Hepatocyte (in vitro differentiated cells): ENCODE results near the gene FRY. TPM values are rescaled to one million over a fixed set of nuclear protein-coding genes. Genes with fewer than 3 reads are reported as not detected.

Experiments
- DNase-seq: peaks from one replicate; pipeline ENCODE4 v3.0.0-alpha.2; 2016; ENCODE audit warnings: low spot score
- H2AFZ ChIP-seq: fragments of 200-600 bp; sonication (generic); 2 replicates; pipeline ENCODE4 v1.6.0; 2016; ENCODE audit warnings: antibody characterized with exemption, mild to moderate bottlenecking
- H3K27ac ChIP-seq: fragments of 200-600 bp; sonication (generic); 2 replicates; pipeline ENCODE4 v1.5.1; 2016; ENCODE audit warnings: mild to moderate bottlenecking
- H3K27me3 ChIP-seq: fragments of 200-600 bp; sonication (generic); 2 replicates; pipeline ENCODE4 v1.6.1; 2016
- H3K36me3 ChIP-seq: fragments of 200-600 bp; sonication (generic); replicated peaks from 2 replicates; pipeline ENCODE4 v1.5.1; 2016; ENCODE audit warnings: low read depth; ENCODE audit not compliant: insufficient read depth
- H3K4me1 ChIP-seq: fragments of 200-600 bp; sonication (generic); 2 replicates; pipeline ENCODE4 v1.5.1; 2016; ENCODE audit warnings: mild to moderate bottlenecking, moderate library complexity; ENCODE audit not compliant: insufficient read depth
- H3K4me2 ChIP-seq: fragments of 200-600 bp; sonication (generic); 2 replicates; pipeline ENCODE4 v1.6.0; 2016
- H3K4me3 ChIP-seq: fragments of 200-600 bp; sonication (generic); 2 replicates; pipeline ENCODE4 v1.5.1; 2016; ENCODE audit warnings: mild to moderate bottlenecking
- H3K79me2 ChIP-seq: fragments of 200-600 bp; sonication (generic); 2 replicates; pipeline ENCODE4 v1.6.0; 2017; ENCODE audit warnings: mild to moderate bottlenecking
- H3K9me2 ChIP-seq: fragments of 200-600 bp; sonication (generic); replicated peaks from 2 replicates; pipeline ENCODE4 v1.6.0; 2017; ENCODE audit warnings: mild to moderate bottlenecking; ENCODE audit not compliant: insufficient read depth
- H3K9me3 ChIP-seq: fragments of 200-600 bp; sonication (generic); 2 replicates; pipeline ENCODE4 v1.5.1; 2016; ENCODE audit warnings: low read depth, mild to moderate bottlenecking
- H4K20me1 ChIP-seq: fragments of 200-600 bp; sonication (generic); 2 replicates; pipeline ENCODE4 v1.6.0; 2016; ENCODE audit warnings: mild to moderate bottlenecking; ENCODE audit not compliant: insufficient read depth, poor library complexity, severe bottlenecking
- EZH2 ChIP-seq: fragments of 200-600 bp; sonication (generic); IDR thresholded peaks from 2 replicates; pipeline ENCODE4 v1.6.1; 2016; ENCODE audit warnings: antibody characterized with exemption, mild to moderate bottlenecking, borderline replicate concordance
- EZH2phosphoT487 ChIP-seq: fragments of 200-600 bp; sonication (generic); IDR thresholded peaks from one replicate; pipeline ENCODE4 v1.6.1; 2018; ENCODE audit warnings: antibody characterized with exemption, mild to moderate bottlenecking, low read depth, moderate library complexity; ENCODE audit not compliant: unreplicated experiment, severe bottlenecking
- WGBS: methylation state at CpG from one replicate; pipeline ENCODE4 v1.1.6; 2016; ENCODE audit warnings: low lambda C conversion rate; ENCODE audit errors: missing lambda C conversion rate; 5-methylcytosine and 5-hydroxymethylcytosine counted together
- polyA plus RNA-seq: library from polyadenylated mRNA; unstranded; fragments of >200 nt; fragmentation: Nextera tagmentation; extraction: Ambion mirVana; gene quantifications from 2 replicates; pipeline ENCODE4 v1.2.1, GENCODE V29; 2016
- total RNA-seq: library from RNA; depleted of rRNA; stranded (reverse); fragments of >200 nt; gene quantifications from 2 replicates; pipeline ENCODE4 v1.2.3, GENCODE V29; 2014
- TF ChIP-seq, protein P1 (sequence below): fragments of 200-600 bp; sonication (generic); IDR thresholded peaks from 2 replicates; pipeline ENCODE4 v1.5.1; 2016; ENCODE audit warnings: antibody characterized with exemption, mild to moderate bottlenecking; ENCODE audit not compliant: poor library complexity

The FRY gene
- total and polyA plus RNA-seq, 2 experiments from 2014 or later: 2.4 to 3.7 TPM

DNA sequence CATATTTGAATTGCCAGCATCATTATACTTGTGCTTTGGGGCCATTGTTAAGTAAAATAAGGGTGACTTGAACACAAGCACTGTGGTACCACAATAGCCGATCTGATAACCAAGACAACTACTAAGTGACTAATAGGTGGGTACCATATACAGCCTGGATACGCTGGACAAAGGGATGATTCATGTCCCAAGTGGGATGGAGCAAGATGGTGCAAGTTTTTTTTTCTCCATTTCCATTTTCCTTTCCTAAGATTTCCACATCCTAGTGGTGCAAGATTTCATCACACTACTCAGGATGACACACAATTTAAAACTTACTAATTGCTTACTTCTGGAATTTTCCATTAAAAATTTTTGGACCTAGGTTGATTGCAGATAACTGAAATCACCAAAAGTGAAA, 298.9 kb downstream of the FRY start:
- Histone ChIP-seq H3K27ac (no peak overlapping the region), H3K36me3 (no peaks in the 10 kb centered on the region), H2AFZ (no peak overlapping the region), H3K27me3 (no peaks in the 10 kb centered on the region), H3K9me2 (no peaks in the 10 kb centered on the region), H3K9me3 (no peaks in the 10 kb centered on the region), H3K4me3 (no peak overlapping the region), H4K20me1 (no peaks in the 10 kb centered on the region), H3K79me2 (no peaks in the 10 kb centered on the region), H3K4me2 (no peak overlapping the region), H3K4me1 (no peaks in the 10 kb centered on the region)
- no peak for DNase-seq
- TF ChIP-seq EZH2phosphoT487 (no peak), EZH2 (no peak)
- TF ChIP-seq, protein P1, sequence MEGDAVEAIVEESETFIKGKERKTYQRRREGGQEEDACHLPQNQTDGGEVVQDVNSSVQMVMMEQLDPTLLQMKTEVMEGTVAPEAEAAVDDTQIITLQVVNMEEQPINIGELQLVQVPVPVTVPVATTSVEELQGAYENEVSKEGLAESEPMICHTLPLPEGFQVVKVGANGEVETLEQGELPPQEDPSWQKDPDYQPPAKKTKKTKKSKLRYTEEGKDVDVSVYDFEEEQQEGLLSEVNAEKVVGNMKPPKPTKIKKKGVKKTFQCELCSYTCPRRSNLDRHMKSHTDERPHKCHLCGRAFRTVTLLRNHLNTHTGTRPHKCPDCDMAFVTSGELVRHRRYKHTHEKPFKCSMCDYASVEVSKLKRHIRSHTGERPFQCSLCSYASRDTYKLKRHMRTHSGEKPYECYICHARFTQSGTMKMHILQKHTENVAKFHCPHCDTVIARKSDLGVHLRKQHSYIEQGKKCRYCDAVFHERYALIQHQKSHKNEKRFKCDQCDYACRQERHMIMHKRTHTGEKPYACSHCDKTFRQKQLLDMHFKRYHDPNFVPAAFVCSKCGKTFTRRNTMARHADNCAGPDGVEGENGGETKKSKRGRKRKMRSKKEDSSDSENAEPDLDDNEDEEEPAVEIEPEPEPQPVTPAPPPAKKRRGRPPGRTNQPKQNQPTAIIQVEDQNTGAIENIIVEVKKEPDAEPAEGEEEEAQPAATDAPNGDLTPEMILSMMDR: no peak
- 92% methylated on average over 2 of the region's 2 CpGs for WGBS

DNA sequence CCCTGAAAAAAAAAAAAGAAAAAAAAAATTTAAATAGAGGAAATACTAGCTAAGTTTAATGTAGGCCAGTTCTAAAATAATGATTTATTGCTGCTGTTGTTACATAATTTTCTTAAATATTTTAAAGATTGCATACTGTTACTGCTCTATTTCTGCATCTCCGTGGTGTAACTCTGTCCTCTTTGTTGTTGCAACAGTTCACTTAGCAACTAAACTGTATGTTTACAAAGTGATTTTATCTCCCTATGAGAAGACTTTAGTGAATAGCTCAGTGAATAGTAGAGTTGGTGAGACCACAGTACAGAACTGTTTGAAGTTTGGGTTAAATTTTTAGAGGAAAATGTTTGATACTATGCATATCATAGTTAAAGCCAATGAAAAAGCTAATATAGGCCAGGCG, 303.1 kb downstream of the FRY start:
- Histone ChIP-seq H3K4me2 (no peak overlapping the region), H3K79me2 (no peaks in the 10 kb centered on the region), H3K9me2 (no peaks in the 10 kb centered on the region), H3K36me3 (no peaks in the 10 kb centered on the region), H3K9me3 (no peaks in the 10 kb centered on the region), H4K20me1 (no peaks in the 10 kb centered on the region), H2AFZ (no peak overlapping the region), H3K27me3 (no peaks in the 10 kb centered on the region), H3K4me3 (no peak overlapping the region), H3K4me1 (no peaks in the 10 kb centered on the region), H3K27ac (no peak overlapping the region)
- WGBS: 88% methylated on average over 2 of the region's 2 CpGs
- DNase-seq: no peak
- TF ChIP-seq, protein P1: no peak
- TF ChIP-seq EZH2 (no peak), EZH2phosphoT487 (no peak)

DNA sequence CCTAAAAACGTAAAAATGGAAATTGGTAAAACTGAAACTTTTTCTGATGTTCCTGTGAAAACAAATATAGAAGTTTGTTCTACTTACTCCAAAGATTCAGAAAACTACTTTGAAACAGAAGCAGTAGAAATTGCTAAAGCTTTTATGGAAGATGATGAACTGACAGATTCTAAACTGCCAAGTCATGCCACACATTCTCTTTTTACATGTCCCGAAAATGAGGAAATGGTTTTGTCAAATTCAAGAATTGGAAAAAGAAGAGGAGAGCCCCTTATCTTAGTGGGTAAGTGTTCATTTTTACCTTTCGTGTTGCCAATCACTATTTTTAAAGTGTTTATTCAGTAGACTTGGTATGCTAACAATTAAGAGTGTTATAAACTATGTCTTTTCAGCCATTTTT, 309.3 kb downstream of the FRY start:
- Histone ChIP-seq H3K79me2 (no peaks in the 10 kb centered on the region), H3K36me3 (no peaks in the 10 kb centered on the region), H3K4me1 (no peaks in the 10 kb centered on the region), H3K4me3 (no peak overlapping the region), H3K4me2 (no peak overlapping the region), H3K27me3 (no peaks in the 10 kb centered on the region), H3K9me2 (no peaks in the 10 kb centered on the region), H3K9me3 (no peaks in the 10 kb centered on the region), H3K27ac (no peak overlapping the region), H4K20me1 (no peaks in the 10 kb centered on the region), H2AFZ (no peak overlapping the region)
- WGBS: 96% methylated on average over 3 of the region's 3 CpGs
- TF ChIP-seq EZH2: no peak
- TF ChIP-seq, protein P1: no peak
- TF ChIP-seq EZH2phosphoT487: no peak
- no peak for DNase-seq

DNA sequence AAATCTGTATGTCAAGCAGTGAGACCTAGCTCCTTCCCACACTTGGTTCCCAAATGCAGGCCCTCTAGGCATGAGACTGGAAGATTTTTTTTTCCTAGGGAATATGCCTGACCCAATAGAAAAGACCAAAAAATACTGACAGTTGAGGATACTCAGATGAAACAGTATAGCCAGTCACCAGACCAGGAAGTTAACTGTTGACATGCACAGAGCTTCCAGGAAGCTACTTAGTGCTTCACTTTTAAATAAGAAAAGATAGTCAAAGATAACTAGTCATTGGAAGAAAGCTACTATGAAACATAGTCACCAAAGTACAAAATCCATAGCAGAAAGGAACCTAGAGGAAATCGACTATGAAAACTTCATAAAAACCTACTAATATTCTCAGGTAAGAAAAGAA, 316.1 kb downstream of the FRY start:
- Histone ChIP-seq H3K27ac (no peak overlapping the region), H3K9me2 (no peaks in the 10 kb centered on the region), H4K20me1 (no peaks in the 10 kb centered on the region), H3K4me2 (no peak overlapping the region), H3K36me3 (no peaks in the 10 kb centered on the region), H2AFZ (no peak overlapping the region), H3K4me3 (no peak overlapping the region), H3K4me1 (no peaks in the 10 kb centered on the region), H3K79me2 (no peaks in the 10 kb centered on the region), H3K27me3 (no peaks in the 10 kb centered on the region), H3K9me3 (no peaks in the 10 kb centered on the region)
- DNase-seq: no peak
- WGBS: 100% methylated on average over 1 of the region's 1 CpG
- TF ChIP-seq EZH2phosphoT487 (no peak), EZH2 (no peak)
- TF ChIP-seq, protein P1: no peak
